CD4-positive, alpha-beta T cell treated with Interleukin-4 for 4 hours (primary cell): ENCODE measurements around the gene BACE2.
"Not testable (repeated sequence)": the region's sequence is repeated elsewhere in the genome, so short reads cannot be mapped to it uniquely, and the experiment has no call there.

ENCODE experiments used
- DNase-seq: peaks from one replicate; pipeline ENCODE4 v3.0.0-alpha.2; 2020

BACE2 gene

DNA sequence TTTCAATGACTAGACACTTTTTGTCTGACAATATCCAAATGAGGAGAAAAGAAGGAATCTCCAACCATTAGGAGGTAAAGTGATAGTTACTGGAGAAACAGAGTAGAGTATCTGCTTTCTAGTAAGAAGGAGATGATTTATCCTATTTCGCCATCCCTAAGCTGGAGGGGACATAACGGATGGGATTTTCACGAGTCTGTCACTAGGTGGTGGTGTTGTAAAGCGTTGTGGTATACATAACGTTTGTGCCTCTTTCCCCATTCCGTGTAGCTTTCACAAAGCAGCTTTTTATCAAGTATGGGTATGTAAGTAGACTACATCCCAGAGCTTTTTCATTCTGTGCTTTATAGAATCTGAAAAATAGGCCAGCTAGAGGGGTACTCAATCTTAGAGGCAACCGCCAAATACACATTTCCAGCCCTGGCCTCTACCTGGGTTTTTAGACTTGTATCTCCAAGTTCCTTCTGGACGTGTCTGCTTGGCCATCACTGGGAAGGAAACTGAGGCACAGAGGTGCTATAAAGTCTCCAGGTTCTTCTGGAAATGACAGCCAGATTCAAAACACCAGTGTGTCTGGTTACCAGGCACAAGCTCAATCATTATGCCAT, 115.4 kb downstream of the BACE2 start:
- DNase-seq, result peak; percentile 68

DNA sequence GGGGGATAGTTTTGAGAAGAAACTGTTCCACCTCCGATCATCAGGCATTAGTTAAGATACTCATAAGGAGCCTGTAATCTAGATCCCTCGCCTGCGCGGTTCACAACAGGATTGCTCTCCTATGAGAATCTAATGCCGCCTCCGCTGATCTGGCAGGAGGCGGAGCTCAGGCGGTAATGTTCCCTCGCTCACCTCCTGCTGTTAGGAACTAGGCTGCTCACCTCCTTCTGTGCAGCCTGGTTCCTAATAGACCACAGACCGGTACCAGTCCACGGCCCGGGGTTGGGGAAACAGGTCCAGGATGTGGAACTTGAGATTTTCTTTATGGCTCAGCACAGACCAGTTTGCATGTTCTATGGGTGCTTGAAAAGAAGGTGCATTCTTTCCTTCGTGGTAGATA, 121.5 kb downstream of the BACE2 start:
- DNase-seq, result no peak

DNA sequence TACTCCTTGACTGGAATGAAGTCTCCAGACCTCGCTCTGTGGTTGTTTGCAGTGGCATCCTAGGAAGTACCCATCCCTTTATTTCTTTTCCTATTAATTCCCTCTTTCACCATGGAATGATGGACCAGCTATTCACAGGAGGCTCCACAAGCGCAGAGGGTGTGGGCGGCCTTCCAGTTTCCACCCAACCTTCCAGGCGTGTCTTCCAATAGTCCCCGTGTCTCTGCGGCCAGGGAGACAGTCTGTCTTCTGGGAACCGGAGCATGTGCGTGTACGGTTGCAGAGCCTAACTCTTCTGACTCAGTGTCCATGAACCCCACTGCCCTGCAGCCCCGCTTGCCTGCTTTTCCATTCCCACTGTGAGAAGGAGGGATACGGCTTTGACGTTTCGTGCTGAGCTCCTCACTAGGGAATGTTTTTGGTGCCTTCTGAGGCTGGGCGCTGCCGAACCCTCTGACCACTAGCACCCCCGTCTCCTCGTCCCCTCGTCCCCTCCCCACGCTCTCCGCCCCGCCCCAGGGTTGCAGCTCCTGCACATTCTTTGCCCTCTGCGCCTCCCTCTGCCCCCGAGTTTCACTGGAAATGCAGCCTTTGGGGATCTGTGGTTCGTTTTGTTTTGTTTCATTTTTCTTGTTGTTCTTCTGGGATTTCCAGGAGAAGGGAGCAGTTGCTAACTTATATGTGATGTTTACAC, 122.3 kb downstream of the BACE2 start:
- no peak for DNase-seq

DNA sequence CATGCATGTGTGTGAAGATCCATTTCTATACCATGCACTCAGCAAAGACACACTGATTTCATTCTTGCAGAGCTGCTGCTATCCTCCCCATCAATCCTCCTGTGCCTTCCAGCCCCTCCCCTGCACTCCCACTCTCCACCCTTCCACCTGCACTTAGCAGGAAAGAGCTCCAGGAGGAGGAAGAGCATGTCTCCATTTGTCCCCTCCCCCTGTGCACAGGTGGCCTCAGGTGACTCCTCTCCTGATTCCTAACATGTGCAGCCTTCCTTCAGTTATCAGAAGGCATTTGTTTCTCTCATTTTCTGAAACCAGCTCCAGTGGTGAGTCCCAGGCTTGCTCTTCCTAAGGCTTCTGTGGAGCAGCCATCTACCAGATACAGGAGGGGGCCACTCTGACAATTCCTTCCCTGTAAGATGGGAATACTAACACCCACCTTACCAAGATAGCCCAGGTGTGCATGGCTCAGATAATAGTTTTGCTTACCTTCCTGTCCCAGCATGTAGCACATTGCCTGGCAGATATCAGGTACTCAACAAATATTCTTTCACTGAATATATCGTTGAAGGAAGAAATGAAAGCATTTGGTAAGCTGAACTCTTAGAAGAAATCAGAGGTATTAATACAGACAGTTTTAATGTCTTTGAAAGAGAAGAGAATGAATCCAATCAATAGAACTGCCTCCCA, 126.7 kb downstream of the BACE2 start:
- DNase-seq, result no peak

DNA sequence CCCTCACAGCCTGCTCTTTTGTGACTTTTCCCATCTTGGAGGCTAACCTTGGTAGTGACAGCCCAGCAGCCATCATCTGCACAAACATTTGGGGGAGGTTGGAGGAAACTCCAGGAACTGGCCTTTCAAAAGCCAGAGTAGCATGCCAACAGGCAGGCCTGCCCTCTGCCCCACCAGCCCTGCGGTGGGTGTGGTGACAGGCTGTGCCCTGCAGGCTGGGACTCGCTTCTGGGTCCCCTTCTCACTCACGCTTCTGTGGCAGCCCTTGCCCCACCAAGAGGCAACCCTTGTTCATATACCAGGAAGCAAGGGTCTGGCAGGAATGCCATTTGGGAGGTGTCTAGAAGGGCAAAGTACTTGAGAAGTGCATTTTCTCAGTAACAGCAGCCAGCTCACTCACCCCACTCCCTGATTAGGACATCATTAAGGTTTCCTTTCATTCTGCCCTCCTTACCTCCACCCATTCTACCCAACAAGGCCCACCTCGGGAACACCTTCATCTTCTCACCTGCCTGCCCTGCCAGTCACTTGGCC, 127.8 kb downstream of the BACE2 start:
- DNase-seq, result no peak

DNA sequence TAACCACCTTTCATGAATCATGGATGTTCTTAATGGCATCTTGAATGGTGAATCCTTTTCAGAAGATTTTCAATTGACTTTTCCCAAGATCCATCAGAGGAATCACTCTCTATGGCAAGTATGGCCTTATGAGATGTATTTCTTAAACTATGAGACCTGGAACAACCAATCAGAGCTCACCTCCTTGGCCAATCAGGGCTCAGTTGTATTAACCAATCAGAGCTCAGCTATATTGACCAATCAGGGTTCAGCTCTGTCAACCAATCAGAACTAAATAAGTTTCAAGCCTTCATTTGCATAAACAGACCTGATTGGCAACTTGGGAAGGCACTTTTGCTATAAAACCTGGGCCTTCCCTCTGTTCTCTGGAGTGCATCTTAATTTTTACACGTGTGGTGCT, 135.0 kb downstream of the BACE2 start:
- no peak for DNase-seq

DNA sequence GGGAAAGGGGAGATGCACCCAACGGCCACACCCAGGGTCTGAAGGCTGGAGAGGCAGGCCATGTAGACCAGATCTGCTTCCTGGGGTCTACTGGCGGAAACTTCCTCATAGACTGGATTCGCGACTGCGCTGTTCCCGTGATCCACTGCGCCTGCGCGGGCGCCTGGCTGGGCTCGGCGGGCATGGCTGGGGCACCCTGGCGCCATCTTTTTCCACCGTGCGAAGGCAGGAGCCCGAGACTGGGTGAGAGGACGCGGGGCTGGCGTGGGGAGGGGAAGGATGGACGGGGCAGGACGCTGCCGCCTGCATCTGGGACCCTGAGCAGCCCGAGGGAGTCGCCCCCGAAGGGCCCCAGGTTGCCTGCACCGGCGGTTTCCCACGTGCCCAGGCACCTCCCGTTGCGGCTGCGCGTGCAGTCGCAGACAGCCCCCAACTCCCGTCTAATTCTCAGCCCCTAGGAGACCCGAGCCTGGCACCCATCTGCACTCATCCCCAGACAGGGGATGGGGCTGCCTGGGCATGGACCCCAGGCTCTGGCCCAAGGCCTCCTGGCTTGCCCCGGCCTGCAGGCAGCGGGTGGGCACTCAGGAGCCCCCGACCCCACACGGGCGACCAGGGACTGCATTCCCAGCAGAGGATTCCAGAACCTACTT, 136.2 kb downstream of the BACE2 start:
- no peak for DNase-seq

DNA sequence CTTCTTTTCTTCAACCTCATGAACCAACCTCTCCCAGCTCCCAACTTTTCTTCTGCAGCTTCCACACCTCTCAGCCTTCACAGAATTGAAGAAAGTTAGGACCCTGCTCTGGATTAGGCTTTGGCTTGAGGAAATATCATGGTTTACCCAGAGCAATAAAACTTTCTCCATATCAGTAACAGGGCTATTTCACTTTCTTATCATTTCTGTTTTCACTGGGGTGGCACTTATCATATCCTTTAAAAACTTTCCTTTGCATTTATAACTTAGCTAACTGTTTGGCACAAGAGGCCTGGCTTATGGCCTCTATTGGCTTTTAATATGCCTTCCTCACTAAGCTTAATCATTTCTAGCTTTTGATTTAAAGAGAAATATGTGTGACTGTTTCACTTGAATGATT, 139.3 kb downstream of the BACE2 start:
- no peak for DNase-seq

DNA sequence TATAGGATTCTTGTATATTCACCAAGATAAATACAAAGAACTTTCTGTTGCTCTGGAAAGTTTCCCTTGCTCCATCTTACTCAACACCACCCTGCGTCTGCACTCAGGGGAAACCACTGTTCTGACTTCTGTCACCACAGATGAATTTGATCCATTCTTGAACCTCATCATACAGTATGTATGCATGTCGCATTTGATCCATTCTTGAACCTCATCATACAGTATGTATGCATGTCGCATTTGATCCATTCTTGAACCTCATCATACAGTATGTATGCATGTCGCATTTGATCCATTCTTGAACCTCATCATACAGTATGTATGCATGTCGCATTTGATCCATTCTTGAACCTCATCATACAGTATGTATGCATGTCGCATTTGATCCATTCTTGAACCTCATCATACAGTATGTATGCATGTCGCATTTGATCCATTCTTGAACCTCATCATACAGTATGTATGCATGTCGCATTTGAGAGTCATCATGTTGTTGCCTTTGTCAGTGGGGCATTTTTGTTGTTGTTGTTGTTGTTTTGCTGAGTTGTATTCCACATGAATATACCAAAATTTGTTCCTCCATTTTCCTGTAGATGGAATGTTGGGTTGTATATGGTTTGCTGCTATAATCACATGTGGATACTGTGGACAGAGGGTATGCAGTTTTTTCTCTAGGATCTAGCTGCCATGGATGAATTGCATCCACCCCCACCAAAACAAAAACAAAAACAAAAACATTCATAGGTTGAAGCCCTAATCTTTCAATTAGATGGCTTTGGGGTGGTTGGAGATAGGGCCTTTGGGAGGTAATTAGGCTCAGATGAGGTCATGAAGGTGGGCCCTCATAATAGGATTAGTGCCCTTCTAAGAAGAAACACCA, 145.6 kb downstream of the BACE2 start:
- not testable (repeated sequence) for DNase-seq

DNA sequence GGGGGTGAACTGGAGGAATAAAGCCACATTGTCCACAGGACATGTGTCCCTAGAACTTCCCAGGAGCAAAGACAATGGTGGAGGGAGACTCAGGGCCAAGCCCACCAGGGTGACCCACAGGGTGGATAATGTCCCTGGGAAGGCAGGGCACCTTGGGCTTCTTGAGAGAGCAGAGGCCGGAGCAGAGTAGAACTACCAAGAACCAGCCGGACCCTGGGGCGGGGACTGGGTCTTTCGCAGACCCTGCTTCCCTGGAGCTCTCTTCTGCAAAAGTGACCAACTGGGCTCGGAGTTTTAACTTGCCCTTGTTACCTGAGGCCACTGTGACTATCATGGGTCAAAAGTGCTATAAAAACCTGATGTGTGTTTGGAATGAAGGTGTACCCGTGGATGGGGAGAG, 147.8 kb downstream of the BACE2 start:
- no peak for DNase-seq

DNA sequence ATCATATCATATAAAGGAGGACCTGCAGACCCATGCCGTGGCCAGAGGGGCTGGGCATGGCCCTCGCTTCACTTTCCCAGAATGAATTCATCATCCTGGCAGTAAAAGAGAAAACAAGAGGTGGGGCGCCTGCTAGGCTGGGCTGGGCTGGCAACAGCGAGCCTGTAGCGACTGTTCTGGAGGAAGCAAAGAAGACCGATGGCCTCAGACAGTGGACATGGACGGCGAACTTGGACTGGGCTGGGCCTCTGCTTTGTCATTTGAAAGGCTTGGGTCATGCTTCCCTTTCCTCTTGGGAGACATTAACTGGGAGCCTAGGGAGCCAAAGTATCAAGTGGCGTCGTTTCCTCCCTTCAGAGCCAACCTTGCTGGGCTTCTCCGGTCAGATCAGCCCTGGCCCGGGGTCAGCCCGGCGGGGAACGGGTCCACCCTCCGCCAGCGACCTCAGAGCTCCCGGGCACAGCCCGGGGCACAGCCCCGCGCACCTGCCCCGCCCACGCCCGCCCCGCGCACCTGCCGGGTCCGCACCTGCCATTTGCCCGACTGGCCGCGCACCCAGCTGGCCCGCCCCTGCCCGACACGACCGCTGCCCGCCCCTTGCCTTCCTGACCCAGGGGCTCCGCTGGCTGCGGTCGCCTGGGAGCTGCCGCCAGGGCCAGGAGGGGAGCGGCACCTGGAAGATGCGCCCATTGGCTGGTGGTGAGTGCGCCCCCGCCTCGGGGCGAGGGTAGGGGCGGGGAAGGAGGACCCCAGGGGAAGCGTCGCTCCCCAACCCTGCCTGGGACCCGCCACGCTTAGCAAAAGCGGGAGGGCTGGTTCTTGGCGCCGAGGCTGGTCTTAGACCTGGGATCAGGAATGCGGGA, 148.5 kb downstream of the BACE2 start, which contains the start of gene FAM3B:
FAM3B (plus strand) TSS at position 602 of the 863 bp plus-strand sequence; CDS start at position 681, 79 bp downstream.
- no peak for DNase-seq

DNA sequence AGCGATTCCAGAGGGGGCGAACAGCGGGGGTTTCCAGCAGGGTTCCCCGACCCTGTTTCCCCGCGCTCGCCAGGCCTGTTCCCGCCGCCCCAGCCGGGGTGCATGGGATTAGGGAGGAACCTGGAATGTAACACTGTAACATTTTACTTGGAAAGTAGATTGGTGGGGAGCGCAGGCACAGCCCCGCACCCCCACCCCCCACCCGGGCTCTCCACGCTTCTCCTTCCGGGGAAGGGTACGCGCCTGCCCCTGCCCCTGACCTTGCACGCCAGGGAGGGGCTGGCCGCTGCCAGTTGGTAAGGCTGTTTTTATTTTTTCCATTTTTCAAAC, 149.1 kb downstream of the BACE2 start:
- DNase-seq, result no peak

DNA sequence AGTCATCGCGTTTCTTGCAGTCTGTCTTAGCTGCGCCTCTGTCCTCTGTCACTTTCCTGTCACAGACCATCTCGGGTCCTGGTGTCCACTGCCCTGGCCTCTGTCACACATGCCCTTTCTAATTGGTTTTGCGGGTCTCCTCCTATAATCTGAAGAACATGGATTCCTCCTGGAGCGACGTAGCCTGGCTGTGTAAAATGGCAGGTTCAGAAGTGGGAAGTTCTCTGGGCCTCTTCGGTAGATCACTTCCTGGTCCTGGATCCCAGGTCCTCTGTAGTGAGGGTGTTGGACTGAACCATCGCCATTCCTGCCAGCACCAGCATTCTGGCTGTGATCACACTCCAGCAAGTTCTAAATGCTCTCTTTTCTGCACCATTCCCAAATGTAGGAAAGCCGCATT, 149.5 kb downstream of the BACE2 start:
- DNase-seq, result no peak

DNA sequence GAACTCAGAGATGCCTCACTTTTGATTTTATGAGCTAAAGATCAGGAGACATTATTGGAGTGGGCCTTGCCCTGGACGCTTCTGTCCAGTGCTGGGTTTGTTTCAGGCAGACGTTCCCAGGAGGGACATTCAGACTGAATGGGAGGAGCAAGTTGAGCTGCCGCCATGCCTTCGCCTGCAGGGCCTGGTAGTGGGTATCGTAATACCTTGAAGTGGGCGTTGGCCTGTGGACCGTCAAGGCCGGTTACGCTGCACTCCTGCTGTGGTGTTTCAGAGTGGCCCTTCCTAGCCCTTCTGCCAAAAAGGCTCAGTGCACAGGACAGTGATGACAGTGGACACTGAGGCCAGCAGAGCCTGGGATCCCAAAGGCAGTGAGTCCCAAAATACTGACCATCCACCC, 150.3 kb downstream of the BACE2 start:
- no peak for DNase-seq

DNA sequence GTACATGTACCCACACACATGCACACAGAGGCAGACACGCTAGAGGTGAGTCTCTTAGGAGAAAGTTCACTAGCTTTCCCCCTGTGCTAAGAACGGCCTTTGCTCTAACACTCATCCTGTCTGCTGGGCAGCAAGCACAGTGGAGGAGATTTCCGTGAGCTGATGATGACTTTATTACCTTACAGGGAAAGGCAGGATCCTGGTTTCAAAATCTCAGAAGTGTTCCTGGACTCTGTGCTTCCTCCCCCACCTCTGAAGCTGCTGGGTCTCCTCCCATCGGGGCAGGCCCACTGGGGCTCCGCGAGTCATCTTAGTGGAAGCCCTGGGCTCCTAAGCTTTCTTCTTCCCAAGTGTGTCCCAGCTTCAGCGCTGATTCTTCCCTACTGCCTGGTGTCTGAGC, 151.3 kb downstream of the BACE2 start:
- DNase-seq, result no peak

DNA sequence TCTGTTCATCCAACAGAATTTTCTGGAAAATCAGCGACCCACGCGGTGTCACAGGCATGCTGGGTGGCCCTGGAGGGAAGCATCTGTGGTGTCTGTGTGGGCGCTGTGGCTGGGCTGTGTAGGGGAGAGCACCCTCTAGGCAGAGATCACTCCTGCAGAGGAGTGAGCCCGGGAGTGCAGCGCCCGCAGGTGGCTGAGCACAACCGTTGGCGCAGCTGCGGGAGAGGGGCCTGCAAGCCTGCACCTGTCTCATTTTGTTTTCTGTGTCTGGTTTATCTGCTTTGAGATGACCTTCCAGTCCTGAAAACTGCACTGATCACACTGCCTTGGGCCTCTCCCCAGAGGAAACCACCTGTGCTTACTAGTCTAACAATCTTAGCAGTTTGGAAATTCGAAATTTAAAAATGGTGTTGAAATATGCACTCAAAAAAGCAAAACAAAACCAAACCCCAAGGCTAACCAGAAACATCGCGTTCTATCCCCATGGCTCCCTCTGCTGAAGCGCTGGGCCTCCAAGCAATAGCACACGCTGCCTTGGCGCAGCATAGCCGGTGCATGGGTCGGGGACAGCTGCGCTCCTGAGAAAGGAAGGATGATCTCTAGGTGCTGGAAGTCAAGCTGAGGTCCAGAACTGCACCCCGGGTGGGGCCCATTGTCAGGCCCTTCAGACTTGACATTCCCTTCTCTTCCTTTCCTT, 153.4 kb downstream of the BACE2 start:
- DNase-seq, result no peak

DNA sequence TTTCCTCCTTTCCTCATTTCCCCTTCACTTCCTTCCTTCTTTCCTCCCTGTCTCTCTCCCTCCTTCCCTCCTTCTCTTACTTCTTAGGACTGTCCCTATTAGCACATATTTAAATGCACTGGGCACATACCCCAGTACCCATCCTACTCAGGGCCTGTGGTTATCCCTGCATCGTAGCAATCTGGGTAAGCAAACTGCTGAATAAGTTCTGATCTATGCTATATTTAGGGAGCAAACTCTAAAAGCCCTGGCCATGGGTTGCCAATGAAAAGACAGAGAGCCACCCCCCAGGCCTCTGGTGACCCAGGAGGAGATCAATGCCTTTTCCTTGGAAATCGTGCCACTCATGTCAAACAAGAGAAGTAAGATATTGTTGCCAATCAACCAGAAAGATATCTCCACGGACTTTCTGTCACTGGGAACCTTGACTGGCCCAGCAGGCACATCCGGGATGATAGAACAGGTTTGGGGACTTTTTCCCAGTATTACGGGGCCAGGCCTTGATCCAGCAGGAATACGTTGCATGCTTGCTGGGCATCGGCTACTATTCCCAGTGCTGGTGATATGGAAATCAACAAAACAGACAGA, 154.0 kb downstream of the BACE2 start:
- DNase-seq, result no peak

DNA sequence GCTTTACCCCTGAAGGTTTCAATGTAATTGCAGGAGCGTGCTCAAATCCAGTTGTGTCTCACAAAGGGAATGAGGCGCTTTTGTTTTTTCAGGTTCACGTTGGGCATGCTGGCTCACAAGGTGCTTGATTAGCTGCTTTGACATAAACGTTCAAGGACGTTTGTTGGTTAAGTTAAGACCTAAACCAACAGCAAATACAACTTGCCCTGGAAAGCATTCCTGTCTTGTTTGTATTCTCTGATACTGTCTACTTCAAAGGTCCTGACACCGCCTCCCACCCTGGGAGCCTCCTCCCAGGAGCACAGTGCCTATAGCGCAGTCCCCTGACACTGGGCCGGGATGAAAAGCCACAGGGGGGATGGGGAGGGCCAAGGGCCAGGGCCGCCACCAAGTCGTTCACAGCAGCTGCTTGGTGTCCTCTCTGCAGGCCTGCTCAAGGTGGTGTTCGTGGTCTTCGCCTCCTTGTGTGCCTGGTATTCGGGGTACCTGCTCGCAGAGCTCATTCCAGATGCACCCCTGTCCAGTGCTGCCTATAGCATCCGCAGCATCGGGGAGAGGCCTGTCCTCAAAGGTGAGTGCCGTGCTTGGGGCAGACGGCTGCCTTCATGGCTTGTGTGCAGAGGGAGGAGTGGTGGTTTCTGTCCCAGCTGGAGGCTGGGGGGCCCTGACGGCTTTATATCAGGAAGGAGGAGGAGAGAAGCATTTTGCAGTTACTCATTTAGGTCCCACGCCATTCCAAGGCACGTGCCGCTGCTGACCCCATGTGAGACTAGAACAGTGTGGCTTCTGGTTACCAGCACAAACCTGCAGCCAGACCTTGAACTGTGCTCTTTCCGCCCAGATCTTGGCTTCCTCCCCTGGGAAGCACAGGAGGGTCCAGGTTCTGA, 154.8 kb downstream of the BACE2 start:
- DNase-seq, result no peak

DNA sequence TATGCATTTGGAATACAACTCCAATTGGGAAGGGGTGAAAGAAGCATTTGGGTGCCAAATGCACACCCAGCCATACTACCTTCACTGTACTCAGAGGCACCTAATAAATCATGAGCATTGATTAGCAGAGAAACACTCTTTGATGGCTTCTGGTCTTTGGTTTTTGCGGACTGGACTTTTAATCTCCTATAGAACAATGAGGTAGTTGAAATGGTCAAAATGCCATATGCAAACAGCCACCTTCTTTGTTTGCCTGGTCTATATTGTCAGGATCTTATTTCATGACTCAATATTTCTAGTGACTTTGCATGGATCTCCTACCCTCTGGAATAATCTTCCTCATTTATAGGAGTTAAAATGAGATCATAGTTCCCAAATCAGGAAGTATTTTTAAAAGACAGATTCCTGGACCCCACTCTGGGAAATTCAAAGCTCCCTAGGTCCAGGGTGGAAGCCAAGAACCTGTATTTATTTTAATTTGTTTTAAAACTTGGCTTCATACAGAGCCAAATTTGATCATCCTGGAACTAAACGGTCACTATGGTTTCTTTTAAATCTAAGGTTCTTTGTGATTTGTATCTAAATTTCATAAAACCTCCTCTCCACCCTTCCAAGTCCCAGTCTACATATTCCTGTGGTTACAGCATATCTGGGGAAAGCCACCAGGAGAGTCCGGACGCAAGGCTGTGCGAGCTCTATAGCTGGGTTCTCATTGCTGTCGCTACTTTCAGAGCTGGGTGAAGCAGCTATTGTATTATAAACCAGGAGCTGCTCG, 157.4 kb downstream of the BACE2 start:
- DNase-seq, result no peak
